COR-L47 (cell line): ENCODE data around the gene FRMPD2.
A peak's percentile ranks its signal among the peaks of the same experiment; 100 is the strongest.
"Not testable (repeated sequence)": the region's sequence is repeated elsewhere in the genome, so short reads cannot be mapped to it uniquely, and the experiment has no call there.

Source experiments
- DNase-seq: peaks from one replicate; lab custom pipeline; 2025; lab: John Stamatoyannopoulos, UW

The FRMPD2 gene

DNA sequence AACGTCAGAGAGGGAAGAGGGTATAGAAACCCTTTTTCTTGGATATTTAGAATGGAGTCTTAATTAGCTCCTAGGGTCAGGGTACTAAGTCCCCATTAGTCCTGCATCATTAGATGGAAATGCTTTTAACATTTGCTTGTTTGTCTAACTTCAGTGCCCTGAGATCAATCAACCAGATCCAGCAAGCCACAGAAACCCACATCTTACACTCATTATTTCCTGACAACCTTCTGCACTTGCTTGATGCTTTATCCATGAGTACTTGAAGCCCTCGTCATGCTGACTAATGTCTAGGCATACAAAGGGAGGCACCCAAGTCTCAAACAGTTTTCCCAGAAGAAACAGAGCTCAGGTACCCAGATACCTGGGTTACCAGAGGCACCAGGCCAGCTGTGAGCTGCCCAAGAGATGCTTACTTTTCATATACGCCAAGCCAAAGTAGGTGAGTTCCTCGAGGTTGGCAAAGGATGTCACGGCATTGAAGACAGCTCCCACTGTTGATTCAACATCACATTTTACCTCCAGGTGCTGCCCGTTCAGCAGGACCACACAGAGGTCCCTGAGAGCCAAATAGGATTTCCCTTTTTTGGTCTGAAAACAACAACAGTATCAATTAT lies 42.7 kb downstream of the FRMPD2 start:
- no peak for DNase-seq

DNA sequence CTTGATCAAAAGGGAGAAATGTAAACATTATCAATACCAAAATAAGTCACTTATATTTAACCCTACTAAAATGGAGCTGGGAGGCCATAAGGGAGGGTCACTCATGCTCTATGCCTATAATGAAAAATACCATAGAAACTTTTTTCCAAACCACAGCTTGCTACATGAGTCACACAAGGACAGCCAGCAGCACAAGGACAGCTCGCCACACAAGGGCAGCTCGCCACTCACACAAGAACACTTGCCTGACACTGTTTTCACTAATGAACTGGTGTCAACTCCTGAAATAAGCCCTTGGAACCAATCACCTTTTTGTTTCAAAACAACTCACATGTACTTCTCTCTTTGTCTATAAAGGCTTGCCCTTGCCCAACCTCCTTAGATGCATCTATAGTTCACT lies 43.3 kb downstream of the FRMPD2 start:
- DNase-seq, result no peak

DNA sequence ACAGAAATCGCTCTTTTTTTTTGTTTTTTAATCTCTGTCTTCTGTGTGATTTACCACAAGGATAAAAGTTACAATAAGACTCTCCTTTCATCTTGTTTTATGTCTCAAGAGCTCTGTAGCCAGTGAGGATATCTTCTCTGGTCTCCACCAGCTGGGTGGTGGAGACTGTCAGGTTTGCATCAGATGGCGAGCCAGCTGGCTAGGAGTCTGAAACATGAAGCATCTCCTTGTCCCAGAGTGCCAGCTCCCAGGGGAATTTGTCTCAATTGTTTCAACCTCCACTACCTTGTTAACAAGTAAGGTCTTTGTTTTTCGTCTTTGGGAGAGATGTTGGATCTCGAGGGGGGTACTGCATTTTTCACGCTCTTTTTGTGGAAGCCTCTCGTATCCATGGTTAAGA lies 47.3 kb downstream of the FRMPD2 start:
- no peak for DNase-seq

DNA sequence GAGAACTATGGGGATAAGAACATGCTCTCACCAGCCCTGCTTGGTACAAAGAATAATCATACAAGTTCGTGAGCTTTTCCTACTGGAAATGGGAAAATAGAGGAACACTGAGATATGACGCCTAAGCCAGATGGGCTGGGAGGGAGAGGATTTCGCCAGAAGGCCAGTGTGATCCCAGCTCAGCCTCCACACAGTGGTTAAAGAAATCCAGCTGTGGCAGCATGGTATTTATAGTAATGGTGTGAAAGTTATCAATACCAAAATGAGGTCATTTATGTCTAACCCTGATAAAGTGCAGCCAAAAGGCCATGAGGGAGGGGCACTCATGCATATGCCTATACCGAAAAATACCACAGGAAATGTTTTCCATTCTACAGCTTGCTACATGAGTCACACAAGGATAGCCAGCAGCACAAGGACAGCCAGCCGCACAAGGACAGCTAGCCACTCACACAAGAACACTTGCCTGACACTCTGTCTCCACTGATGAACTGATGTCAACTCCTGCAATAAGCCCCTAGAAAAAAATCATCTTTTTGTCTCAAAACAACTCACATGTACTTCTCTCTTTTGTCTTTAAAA lies 49.4 kb downstream of the FRMPD2 start:
- no peak for DNase-seq

DNA sequence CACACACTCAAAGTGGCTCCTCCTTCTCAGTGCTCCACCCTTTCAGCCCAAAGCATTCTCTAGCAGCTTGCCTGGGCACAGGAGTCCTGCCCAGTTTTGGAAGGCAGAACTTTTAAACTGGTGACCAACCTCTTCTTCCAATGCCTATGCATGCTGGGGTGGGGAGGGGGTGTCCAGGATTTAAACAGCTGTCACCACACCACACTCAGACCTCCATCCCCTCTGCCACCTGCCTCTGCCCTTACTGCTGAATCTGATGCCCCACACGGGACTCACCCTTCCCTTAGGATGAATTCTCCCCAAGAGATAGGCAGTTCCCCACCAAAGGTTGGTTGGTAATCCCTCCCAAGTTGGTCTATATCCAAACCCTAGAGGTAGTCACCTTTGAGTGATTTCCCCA lies 50.2 kb downstream of the FRMPD2 start:
- DNase-seq, result no peak

DNA sequence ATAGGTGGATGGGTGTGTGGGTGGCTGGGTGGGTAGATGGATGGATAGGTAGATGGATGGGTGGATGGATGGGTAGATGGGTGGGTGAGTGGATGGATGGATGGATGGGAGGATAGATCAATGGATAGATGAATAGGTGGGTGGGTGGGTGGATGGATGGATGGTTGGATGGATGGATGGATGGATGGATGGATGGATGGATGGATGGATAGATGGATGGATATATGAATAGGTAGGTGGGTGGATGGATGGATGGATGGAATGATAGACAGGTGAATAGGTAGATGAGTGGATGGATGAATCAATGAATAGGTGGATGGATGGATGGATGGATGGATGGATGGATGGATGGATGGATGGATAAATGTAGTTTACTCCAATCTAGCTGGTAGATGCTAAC lies 52.7 kb downstream of the FRMPD2 start:
- no peak for DNase-seq

DNA sequence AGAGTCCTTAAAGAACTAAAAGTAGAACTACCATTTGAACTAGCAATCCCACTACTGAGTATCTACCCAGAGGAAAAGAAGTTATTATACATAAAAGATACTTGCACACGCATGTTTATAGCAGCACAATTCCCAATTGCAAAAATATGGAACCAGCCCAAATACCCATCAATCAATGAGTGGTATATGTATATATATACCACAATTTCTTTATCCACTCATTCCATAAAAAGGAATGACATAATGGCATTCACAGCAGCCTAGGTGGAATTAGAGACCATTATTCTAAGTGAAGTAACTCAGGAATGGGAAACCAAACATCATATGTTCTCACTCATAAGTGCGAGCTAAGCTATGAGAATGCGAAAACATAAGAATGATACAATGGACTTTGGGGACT lies 53.5 kb downstream of the FRMPD2 start:
- not testable (repeated sequence) for DNase-seq

DNA sequence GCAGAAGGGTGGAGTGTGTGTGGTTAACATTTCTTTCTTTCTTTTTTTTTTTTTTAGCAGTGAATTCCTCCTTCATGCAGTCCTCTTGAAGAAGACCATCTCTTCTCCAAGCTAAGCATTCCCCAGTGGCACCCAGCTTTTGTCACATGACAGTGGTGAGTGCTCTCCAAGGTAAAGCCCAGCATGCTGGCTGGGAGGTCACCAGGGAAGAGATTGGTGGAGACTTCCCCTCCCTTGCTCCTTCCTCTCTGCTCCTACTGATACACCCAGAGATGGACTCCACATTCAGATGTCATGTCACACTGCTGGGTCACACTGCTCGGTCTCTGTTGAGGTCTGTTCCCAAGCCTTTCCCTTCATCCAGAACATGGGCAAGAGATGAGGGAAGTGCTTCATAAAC lies 55.3 kb downstream of the FRMPD2 start:
- DNase-seq, result no peak

DNA sequence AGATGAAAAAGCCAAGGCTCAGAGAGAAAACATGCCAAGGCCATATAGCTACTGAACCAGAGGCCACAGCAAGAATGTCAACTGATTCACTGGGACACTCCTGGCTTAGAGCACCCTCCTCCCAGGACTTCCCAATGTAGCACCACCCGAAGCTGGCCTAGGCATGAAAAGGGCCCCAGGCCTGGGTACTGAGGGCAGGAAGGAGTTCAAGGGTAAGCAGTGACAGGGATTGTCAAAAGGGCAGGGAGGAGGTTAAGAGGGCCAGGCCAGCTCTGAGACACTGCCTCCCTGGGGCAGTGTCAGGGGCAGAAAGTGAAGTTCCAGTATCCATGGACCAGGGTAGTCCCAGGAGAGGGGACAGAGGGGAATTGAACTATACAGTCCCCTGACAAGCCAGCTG lies 57.8 kb downstream of the FRMPD2 start:
- DNase-seq, result no peak

DNA sequence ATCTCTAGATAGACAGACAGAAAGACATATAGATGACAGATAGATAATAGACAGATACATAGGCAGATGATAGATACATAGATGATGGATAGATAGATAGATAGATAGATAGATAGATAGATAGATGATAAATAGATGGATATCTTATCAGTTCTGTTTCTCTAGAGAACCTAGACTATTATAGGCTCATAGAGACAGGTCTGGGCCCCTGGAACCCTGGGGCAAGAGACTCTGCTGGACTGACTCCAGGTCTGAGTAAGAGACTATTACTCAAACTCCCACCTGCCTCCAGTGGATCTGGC lies 58.3 kb downstream of the FRMPD2 start:
- DNase-seq, result no peak

DNA sequence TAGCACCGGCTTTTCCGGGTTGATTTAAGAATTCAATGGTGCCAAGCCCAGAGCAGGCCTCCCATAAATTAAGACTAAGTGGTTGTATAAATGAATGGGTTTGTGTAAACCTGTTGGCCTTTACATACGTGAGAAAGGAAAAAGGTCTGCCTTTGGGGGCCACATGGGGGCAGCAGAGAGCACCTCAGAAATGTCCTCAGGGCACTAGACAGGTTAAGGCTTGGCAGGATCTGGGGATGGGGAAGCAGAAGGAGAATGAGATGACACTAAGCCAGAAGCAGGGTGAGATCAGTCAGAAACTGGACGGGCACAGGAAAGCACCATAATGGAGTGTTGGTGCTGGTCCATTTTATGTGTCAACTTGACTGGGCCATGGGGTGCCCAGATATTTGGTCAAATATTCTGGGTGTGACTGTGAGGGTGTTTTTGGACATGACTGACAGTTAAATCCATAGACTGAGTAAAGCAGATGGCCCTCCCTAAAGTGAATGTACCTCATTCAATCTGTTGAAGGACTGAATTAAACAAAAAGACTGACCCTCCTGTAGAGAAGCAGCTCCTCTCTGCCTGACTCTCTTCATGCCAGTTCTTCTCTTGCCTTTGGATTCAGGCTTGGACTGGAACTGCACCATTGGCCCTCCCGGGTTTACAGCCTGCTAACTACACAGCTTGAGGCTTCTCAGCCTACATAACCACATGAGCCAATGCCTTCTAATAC lies 58.9 kb downstream of the FRMPD2 start:
- DNase-seq, result peak; percentile 13

DNA sequence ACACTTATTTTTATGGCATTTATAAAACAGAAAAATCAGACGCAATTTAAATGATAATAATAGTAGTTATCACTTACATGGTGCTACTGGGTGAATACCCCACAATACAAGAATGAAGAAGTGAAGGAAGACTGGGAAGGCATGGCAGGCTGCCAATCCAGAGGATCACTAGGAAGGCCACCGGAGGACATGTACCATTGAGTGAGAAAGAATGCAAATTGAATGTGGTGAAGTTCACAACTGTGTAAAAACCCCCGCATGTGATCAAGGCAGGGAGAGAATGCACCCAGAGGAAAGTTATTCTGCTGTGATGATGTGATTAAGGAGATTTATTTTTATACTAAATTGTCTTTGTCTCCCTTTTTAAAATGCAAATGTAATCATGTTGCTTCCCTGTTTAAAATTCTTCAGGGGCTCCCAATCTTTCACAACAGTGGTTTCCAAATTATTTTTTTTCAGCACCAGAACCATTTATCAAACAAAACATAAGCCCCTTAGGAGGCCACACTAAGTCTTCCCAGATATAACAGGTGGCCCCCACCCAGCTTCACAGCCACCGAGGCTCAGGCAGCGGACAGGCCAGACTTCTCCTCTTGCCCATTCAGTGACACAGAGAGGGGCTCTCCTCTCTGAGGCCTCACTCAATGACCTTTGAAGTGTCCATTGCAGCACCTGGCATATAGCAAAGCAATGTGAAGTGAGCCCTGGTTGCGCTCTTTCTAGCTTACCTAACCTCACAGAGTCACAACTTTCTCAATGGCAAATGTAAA lies 59.6 kb downstream of the FRMPD2 start:
- no peak for DNase-seq

DNA sequence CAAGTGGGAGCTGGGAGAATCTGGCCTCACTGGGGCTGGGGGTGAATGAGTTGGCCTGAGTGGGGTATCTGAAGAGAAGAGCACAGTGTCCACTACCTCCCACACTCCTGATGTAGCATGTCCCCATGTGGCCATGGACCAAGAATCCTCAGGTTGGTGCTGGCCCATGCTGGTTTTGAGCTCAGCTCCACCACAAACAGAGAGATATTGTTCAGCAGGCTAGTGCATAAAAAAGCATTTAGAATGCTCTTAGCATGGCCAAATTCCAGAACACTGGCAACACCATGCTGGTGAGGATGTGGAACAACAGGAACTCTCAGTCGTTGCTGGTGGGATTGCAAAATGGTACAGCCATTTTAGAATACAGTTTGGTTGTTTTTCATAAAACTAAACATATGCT lies 61.4 kb downstream of the FRMPD2 start:
- no peak for DNase-seq

DNA sequence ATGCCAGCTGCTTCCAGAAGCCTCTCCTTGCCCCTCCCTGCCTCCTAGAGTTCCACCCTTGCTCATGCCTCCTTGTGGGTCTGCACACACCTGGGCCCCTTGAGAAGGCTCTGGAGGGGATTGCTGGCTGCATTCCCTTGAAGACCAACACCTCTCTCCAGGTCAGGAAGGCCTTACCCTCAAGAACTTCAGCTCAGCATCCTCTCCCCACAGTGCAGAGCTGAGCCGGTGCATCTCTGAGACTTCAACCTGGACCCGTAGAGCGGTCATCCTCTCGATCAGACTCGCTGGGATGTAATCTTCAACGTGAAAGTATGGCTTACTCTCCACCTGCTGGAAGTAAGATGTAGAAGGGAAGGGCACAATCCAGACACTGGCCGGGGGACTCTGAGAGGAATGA lies 62.7 kb downstream of the FRMPD2 start:
- DNase-seq, result no peak

DNA sequence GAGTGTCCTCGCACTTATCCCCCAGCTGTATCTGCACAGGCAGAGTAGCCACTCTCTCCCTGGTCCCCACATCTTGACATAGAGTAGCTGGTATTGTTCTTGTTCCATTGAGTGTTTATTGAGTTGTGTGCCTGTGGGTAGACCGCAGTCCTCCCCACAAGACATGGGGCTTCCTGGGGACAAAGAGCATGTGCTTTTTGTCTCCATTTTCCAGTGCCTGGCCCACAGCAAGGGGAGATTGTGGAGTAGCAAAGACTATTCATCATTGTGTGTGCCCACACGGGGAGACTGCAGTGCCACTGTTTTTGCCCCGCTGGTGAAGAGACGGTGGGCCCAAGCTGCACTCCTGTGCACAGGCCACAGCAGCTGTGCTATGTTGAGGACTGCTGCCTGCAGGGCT lies 63.5 kb downstream of the FRMPD2 start:
- DNase-seq, result no peak

DNA sequence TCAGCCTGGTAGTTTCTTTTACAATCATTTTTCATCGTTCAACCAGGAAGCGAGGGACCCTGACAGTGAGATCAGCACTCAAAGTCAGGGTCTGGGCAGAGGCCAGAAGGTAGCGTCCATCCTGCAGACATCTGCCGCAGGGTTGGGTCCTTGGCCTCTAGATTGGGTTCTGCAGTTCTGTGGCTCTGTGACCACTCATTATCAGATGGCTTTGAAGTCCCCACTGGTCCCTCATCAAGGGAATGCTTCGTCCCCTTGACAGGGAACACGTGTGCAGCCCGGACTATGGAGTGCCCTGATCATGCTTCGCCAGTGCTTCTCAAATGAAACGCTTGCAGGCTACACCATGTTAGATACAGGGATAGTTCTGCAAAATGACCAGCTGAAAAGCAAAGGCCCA lies 64.1 kb downstream of the FRMPD2 start:
- DNase-seq, result no peak

DNA sequence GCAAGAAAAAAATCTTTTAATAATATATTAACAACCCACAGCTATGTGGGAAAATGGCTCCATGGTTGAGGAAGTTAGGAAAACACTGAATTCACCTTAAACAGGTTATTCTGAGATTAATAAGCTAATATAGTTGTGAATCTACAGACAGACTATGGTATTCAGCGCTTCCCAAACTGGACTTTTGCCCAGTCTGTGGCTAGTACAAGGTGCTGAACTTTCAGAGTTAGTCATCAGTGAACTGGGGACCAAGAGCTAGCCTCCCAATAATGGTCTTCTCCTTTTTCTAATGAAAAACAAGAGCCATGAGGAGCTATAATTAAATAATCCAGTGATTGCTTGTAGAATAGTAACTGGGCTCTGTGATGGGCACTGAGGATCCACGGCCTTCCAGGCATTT lies 65.3 kb downstream of the FRMPD2 start:
- DNase-seq, result no peak

DNA sequence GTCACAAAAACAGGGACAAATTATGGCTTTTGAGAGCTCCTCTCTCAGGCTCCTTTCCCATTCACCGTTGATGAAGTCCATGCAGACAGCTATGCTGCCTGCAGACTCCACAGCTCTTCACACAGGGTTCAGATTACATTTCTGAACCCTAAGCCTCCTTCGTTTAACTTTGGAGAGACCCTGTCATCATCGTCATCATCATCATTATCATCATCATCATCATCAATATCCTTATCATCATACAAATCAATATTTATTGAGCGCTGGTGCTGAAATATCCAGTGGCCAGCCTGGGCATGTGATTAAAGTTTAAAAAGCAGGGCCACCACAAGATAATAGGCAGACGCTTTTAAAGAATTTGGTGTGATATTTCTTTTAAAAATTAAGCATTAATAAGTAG lies 66.6 kb downstream of the FRMPD2 start:
- no peak for DNase-seq

DNA sequence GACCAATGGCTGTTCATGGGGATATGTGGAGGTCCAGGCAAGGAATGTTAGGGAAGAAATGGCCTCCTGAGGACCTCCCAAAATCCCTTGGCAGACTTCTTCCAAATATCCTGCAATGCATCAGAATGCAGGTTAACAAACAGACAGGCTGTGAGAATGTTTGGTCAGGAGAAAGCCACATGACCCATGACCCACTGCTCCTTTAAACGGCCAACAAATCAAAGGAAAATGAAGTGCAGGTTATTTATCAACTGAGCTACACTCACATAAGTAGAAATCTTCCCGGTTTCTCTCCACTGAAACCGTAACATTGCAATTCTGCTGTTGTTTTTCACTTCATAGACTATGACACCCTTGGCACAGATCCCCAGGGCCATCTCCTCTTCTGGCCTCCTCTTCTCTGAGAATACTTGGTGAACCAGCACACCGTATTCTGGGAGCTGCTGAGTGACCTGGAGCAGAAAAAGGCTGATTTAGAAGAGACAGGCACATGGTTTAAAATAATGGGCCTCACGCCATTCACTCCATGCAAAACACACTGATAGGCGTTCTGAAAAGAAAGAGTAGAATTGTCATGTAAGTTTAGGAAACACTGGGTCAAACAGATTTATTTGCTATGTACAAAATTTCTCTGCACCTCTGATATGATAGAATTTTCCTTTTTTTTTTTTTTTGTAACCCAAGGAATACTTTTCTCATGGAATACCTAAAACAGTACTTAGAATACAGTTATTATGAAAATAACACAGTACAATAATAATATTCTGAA lies 67.8 kb downstream of the FRMPD2 start:
- DNase-seq, result no peak

DNA sequence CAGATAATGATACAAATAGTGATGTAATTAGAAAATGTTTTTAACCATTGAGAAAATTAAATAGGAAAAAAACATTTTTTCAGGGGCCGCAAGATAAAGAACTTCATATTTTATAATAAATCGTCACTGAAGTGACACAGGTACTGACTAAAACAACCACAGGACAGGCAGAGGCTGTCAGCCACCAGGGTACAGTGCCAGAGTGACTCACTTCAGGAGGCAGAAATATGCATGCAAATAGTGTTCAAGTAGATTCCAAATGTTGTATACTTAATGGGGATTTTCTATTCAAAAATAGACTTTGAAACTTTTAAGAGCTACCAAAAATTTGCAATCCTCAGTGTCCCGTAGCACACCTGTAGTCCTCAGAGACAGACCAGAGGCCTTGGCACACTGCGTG lies 68.6 kb downstream of the FRMPD2 start:
- no peak for DNase-seq

DNA sequence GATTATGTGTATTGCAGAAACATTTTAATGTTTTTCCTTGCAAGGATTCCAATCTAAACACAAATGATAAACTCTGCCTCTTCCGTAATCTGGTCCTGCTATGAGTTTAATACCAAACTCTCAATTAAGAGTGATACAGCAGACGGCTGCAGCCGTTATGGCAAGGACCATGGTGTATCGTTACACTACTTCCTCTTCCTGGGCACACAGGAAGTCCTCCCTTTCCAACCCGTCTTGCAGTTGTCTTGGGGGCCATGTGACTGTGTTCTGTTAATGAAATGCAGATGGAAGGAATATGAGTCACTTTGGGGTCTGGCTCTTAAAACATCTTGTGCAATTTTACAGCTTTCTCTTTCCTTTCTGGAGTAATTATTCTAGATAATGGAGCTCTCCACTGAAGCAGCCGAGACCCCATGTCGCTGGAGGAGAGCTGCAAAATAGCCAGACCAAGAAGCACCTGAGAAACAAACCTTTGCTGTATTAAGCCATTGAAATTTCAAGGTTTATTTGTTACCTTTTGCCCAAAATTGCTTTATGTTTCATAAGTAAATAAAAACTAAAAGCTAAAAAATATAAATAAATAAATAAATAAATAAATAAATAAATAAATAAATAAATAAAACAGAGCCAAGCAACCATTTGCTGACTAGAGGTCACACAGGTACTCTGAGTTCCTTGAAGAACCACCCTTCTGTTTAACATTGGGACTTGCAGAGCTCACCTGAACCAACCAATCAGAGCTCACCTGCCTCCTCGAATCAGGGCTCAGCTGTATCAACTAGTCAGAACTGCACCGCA lies 74.7 kb downstream of the FRMPD2 start:
- no peak for DNase-seq
